GM18861 (cell line): ENCODE data around the gene LXN.

Experiments used
- ATAC-seq: cut with Tn5 transposase; IDR thresholded peaks from one replicate; pipeline ENCODE4 v1.9.1; 2021; ENCODE audit not compliant: unreplicated experiment

LXN gene

DNA sequence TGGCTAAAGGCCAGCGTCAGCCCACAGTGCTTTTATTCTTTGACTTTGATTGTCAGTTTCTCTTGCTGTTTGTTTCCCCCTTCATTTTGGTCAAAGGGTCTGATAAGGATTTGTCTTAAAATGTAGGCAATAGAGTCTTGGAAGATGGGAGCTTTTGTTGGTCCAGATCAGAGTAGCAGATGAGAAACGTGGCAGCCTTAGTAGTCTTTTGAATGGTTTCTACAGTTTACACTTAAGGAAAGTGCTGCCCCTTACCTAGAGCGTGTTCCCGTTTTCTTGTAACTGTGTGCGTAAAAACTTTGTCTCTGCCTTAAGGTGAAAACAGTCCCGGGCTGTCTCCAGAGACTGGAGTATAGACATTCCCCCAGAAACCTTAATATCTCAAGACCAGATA, 630 bp downstream of the LXN start:
- ATAC-seq = no peak

- no peak for ATAC-seq
These were observed 3.9 kb downstream of the LXN start for GRCh38 chr3:158668506-158668905.

DNA sequence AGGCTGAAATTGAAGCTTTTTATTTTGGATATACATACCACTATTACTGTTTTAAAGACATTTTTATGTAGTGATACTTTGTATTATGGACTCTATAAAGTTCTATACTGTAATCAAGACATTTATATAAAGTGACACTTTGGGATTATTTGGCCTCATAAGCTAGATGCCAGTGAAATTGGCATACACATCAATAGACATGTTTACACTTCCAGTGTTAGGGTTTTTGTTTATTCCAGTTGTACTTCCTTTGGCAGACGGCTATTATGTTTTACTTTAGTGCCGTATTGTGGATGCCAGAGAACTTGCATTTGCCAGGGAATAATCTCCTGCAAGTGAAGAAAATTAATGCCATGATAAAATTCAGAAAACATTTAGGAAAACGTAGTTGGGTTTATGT, 6.0 kb downstream of the LXN start:
- ATAC-seq = no peak

DNA sequence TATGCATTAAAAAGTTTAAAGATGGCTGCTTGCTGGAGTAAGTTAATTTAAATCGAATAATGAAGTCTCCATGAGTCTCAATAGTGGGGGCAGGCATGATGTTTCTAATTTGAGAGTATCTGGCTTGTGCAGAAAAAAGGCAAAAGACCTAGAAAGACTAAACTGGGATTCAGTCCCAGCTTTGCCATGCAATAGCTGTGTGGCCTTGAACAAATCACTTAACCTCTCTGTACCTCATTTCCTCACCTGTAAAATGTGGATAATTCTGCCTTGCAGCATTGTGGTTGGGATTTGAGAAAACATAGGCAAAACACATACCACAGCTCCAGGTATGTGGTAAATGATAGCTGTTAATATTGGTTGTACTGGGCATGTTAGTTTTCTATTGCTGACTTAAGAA, 8.6 kb downstream of the LXN start:
- ATAC-seq = no peak

DNA sequence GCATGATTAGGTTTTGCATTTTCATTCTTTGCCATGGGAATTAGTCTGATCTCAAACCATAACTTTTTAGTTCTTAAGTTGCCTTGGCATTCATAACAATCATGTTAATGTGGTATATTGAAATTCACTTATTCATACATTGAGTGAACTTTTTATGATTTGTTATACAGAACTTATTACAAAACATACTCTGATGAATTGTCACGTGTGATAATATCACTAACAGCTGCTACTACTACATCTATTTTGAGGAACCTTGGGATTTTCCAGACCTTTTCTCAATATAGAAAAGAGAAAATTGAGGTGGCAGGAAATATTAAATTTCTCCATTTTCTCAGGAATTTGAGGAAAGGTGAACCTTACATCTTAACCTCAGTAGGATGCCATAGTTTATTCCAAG, 9.2 kb downstream of the LXN start:
- ATAC-seq = no peak

- no peak for ATAC-seq
These were observed 11.7 kb downstream of the LXN start for GRCh38 chr3:158660711-158661110.

DNA sequence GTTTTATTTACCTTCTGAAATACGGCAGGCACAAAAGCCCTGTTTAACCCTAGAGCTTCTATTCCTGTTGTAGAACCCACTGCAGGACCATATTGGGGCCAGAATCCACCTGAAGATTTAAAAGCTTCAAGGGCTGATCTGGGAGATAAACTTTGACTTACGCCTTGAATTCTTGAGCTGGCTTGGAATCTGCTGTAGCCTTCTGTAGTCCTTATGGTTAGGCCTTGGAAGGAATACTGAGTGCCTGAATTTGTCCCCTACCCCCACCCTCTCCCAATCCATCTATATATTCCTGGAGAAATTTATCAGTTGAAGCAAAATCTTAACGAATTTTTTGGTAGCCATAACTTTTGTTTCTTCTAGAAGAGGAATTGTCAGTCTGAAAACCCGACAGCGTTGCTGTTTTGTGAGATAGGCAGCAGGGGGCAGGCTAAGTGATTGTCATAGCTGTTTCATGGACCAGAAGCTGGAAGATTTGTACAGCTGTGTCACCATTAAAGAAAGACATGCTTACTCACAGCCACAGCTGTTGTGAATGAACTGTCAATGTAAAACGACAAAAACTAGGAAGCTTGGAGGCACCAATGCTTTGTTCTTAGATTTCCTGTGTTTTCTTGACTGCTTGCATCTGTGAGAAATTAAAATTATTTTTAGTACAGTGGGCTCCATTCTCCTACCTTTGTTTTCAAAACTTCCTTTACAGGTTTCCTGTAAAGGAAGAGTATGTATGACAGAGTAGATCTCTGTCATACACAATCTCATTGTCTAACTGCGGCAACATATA, 12.8 kb downstream of the LXN start:
- peak; percentile 90 for ATAC-seq

- no peak for ATAC-seq
These were observed 13.6 kb downstream of the LXN start for GRCh38 chr3:158658889-158659288.

GRCh38 chr3:158652463-158652862, 20.0 kb downstream of the LXN start:
- ATAC-seq = no peak

DNA sequence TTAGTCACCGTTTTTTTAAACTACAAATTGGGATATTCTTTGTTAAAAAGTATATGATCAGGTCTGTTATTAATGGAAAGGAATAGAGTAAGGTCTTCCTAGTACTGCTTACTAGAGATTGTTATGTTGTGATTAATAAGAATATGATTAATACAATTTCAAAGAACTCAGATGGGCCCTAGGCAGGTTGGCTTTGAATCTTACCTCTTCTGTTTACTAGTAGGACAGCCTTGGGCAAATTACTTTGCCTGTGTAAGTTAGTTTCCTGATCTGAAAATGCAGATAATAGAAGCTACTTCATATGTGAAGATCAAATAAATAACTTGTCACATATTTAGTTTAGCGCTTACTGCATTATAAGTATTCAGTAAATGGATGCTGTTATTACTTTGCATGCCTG, 21.3 kb downstream of the LXN start:
- ATAC-seq = no peak

- ATAC-seq = no peak
These were observed 22.7 kb downstream of the LXN start for GRCh38 chr3:158649791-158650190.

DNA sequence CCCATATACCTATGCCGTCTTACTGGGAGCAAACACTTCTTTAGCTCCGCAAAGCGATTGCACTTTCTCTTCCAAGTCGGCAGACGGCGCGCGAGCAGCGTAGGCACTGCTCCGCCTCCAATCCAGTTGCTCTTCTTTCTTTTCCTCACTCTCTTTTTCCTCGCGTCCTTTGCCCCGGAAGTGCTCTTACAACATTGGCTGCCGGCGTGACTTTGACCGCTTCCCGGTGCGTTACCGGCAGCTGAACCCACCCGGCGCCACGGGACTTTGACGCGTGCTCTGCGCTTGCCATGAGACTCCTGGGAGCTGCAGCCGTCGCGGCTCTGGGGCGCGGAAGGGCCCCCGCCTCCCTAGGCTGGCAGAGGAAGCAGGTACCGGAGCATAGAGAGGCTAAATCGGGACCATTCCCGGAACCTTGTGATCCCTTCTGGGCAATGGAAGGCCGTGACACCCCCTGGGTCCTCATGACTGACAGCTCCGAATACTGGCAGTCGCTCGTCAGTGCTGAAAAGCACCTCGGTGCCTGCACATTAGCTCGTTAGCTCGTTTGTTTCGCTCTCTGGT, 28.0 kb downstream of the LXN start, which contains the start of gene GFM1:
TSS of gene GFM1 (plus strand) at position 183 of the 564 bp plus-strand sequence. CDS start at position 291, 108 bp downstream.
- peak; percentile 99 for ATAC-seq

DNA sequence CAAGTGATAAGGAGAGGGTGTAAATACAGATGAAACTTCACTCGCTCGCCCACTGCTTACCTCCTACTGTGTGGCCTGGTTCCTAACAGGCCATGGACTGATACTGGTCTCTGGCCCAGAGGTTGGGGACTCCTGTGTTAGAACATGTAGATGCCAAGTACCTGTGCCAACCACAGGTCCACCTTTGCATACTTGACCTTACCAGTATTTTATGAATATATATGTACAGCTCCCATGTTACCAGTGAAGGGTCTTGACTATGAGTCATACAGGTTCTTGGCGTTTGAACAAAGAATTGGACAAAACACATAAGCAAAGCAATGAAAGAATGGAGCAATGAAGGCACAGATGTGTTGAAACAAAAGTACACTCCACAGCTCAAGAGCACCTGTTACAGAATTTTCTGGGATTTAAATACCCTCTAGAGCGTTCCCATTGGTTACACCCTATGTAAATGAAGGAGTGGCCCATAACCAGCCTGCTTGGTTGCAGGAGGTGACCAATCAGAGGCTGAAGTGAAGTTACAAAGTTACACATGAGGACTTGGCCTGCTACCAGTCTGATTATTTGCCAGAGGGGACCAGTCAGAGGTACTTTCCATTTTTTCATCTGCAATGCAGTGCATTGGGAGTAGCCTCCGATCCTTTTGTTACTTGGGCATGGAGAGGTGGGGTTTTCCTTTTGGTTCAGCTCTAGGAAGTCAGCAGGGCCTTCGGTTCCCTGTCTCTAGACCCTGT, 29.8 kb downstream of the LXN start:
- no peak for ATAC-seq

DNA sequence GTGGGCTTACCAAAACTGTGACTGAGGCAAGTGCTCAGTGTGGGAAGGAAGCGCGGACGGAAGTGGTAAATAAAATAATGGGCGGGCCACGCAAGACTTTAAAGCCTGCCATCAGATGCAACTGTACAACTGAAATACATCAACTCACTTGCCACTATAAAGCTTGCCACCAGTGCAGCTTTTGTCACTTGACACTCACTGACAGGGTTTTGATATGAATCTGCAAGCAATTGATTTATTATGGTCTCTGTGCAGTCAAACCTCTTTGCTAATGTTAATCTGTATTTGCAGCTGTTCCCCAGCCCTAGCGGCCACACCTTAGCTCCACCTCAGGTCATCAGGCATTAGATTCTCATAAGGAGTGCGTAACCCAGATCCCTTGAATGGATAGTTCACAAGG, 30.4 kb downstream of the LXN start:
- no peak for ATAC-seq

DNA sequence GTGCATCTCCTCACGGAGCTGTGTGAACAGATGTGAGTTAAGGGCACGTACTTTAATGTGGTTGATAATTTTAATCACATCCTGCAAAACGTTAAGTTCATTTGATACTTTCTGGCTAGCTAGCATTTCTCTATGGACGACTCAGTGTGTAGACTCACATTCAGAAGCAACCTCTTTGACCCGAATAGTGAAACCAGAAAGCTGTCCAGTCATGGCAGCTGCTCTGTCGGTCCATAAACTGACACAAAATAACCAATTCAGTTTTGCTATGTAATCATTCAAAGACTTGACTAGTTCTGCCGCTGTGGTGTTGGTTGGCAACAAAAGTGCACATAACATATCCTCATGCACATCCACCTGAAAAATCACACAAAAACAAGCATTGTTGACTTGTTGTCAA, 31.8 kb downstream of the LXN start:
- ATAC-seq = no peak

GRCh38 chr3:158631981-158632380, 40.5 kb downstream of the LXN start:
- no peak for ATAC-seq

- no peak for ATAC-seq
These were observed 46.6 kb downstream of the LXN start for GRCh38 chr3:158625881-158626280.

- no peak for ATAC-seq
These were observed 54.2 kb downstream of the LXN start for GRCh38 chr3:158617982-158618875.
